ENCODE results near the gene GMDS. TPM values are rescaled to one million over a fixed set of nuclear protein-coding genes. Genes with fewer than 3 reads are reported as not detected.

Gene GMDS
- total and polyA plus RNA-seq, 2 of the 8 experiments (the other 6 are each of a cell fraction or from before 2014, with no cell fraction given) = 16.8 to 50.0 TPM

- no peak overlapping the region for H3K23ac ChIP-seq (ENCODE audit: insufficient read length)
- no peak overlapping the region for H3K9ac ChIP-seq (replicated peaks in 1 of 4; ENCODE audit: extremely low read depth in 1 of 4, low read depth in 3 of 4, low read length in 3 of 4)
- peaks cover 7% of the 10 kb centered on the region; the same call in 1 of the 2 replicates for H3K79me1 ChIP-seq (ENCODE audit: low read depth, low read length)
- whole genome bisulfite sequencing, 2 experiments (ENCODE audit: extremely low coverage in 1 of 2, insufficient coverage in 1 of 2, insufficient read length in 1 of 2, insufficient replicate concordance in 2 of 2, low coverage in 1 of 2, low lambda C conversion rate in 2 of 2, missing lambda C conversion rate in 1 of 2) = 95% methylated on average over 4 of the region's 4 CpGs; no CpG with 5 or more reads in 1 of the 2 experiments
- H3K18ac ChIP-seq (ENCODE audit: extremely low read depth, low read length) = no peak overlapping the region
- no peaks in the 10 kb centered on the region for H4K20me1 ChIP-seq (replicated peaks in 1 of 2; ENCODE audit: control insufficient read depth in 1 of 2, insufficient read depth in 2 of 2, low read length in 2 of 2)
- no peak overlapping the region for H4K8ac ChIP-seq (ENCODE audit: extremely low read depth, insufficient read depth, low read length)
- H2BK120ac ChIP-seq (replicated peaks; ENCODE audit: low read depth, low read length) = no peak overlapping the region
- no peak overlapping the region for H3K4ac ChIP-seq (replicated peaks; ENCODE audit: insufficient read length, low read depth, low read length)
- no peak overlapping the region for H3K56ac ChIP-seq (replicated peaks; ENCODE audit: insufficient read length, low read depth, low read length)
- no peak overlapping the region for H3K4me2 ChIP-seq (ENCODE audit: insufficient read depth in 1 of 2, low read depth in 2 of 2, low read length in 2 of 2)
- ChIA-PET CTCF (ENCODE audit: partially characterized antibody) (interaction anchor here (0.6 to 1.3 kb wide), 2 partner anchors 14 to 176 kb away, joined by 3 to 5 read pairs; no protein-coding TSS in a partner anchor), POLR2A (ENCODE audit: partially characterized antibody) (interaction anchor here (1.3 kb wide), 1 partner anchor 9 kb away, joined by 3 read pairs; no protein-coding TSS in a partner anchor)
- no peaks in the 10 kb centered on the region for H3K9me3 ChIP-seq (ENCODE audit: insufficient read depth in 2 of 2, low read depth in 1 of 2, low read length in 1 of 2)
- H3K27me3 ChIP-seq (replicated peaks in 1 of 4; ENCODE audit: control insufficient read depth in 3 of 4, extremely low read depth in 1 of 4, insufficient read depth in 3 of 4, low read length in 3 of 4) = no peaks in the 10 kb centered on the region
- DNase-seq (ENCODE audit: low read depth in 1 of 2, low spot score in 2 of 2) (no peak), FAIRE-seq (no peak)
- no peaks in the 10 kb centered on the region for H3K4me1 ChIP-seq (replicated peaks in 1 of 4; ENCODE audit: control insufficient read depth in 3 of 4, insufficient read depth in 4 of 4, low read length in 3 of 4)
- no peaks in the 10 kb centered on the region for H3K36me3 ChIP-seq (ENCODE audit: control insufficient read depth in 2 of 4, insufficient read depth in 4 of 4, low read length in 3 of 4)
- no peaks in the 10 kb centered on the region for H3K23me2 ChIP-seq (ENCODE audit: low read depth, low read length)
- H3K79me2 ChIP-seq (ENCODE audit: control insufficient read depth in 1 of 2, insufficient read depth in 2 of 2, low read length in 2 of 2) = peaks cover 0 to 21% of the 10 kb centered on the region in 2 experiments; a peak in 2 of 4 replicates
- H4K5ac ChIP-seq (ENCODE audit: insufficient read length, low read depth, low read length) = no peak overlapping the region
- H2BK12ac ChIP-seq (ENCODE audit: low read depth, low read length) = no peak overlapping the region
- no peak overlapping the region for H4K91ac ChIP-seq (replicated peaks; ENCODE audit: insufficient read length, low read length)
- H2AFZ ChIP-seq (ENCODE audit: low read length) = no peak overlapping the region
- no peak overlapping the region for H3K27ac ChIP-seq (ENCODE audit: low read depth, low read length)
- H2BK15ac ChIP-seq (ENCODE audit: low read length) = no peak overlapping the region
- no peak overlapping the region for H3K14ac ChIP-seq (ENCODE audit: insufficient read length)
- H3K4me3 ChIP-seq (ENCODE audit: extremely low read depth in 1 of 4, insufficient read depth in 2 of 4, low read depth in 3 of 4, low read length in 4 of 4) = no peak overlapping the region
- no peak overlapping the region for H2AK5ac ChIP-seq (ENCODE audit: low read depth, low read length)
- H2BK20ac ChIP-seq (ENCODE audit: low read length) = no peak overlapping the region
- no peak overlapping the region for H2BK5ac ChIP-seq (ENCODE audit: low read depth, low read length)
- TF ChIP-seq RXRA (IDR thresholded peaks at IDR 0.05; ENCODE audit: insufficient read depth, low read depth, low read length) (no peak), JUN (IDR thresholded peaks at IDR 0.05; ENCODE audit: low read depth, low read length) (no peak), POU5F1 (IDR thresholded peaks at IDR 0.05; ENCODE audit: low read depth, low read length) (no peak), KDM1A (IDR thresholded peaks at IDR 0.05; ENCODE audit: borderline replicate concordance, low read length) (no peak), KDM5A (IDR thresholded peaks at IDR 0.05; ENCODE audit: low read length) (no peak), SP2 (IDR thresholded peaks at IDR 0.05; ENCODE audit: low read length) (no peak), SIN3A (conservative IDR thresholded peaks at IDR 0.05 in 1 of 2, IDR thresholded peaks at IDR 0.05 in 1 of 2; ENCODE audit: low read depth in 1 of 2, low read length in 2 of 2) (no peak), GTF2F1 (IDR thresholded peaks at IDR 0.05; ENCODE audit: borderline replicate concordance, low read depth, low read length) (no peak), POLR2AphosphoS5 (IDR thresholded peaks at IDR 0.05; ENCODE audit: low read depth, low read length) (no peak), E2F6 (IDR thresholded peaks at IDR 0.05) (no peak), PHF8 (conservative IDR thresholded peaks at IDR 0.05; ENCODE audit: low read depth, low read length) (no peak), EZH2 (IDR thresholded peaks at IDR 0.05; ENCODE audit: low read depth, low read length, severe bottlenecking) (no peak), HDAC6 (IDR thresholded peaks at IDR 0.05; ENCODE audit: low read depth, low read length) (no peak), TBP (IDR thresholded peaks at IDR 0.05; ENCODE audit: low read depth, low read length) (no peak)
These were observed 67.3 kb downstream of the GMDS start for GRCh38 chr6:2178125-2178524.
